Measurements from ENCODE around the gene HSD17B10. TPM values are rescaled to one million over a fixed set of nuclear protein-coding genes. Genes with fewer than 3 reads are reported as not detected.

HSD17B10 gene
- total RNA-seq, 4 donors from 2014 or later, result 12.5 to 47.5 (median 42.2) TPM

GRCh38 chrX:53437206-53437605 lies 3.0 kb upstream of the HSD17B10 start:
- 67 to 75% methylated on average over 1 to 2 of the region's 2 CpGs for WGBS, 2 donors (ENCODE audit: low coverage in 1 of 2)
- no peak for DNase-seq
- H3K4me1 ChIP-seq, result peaks cover 0 to 21% (median 7%) of the 10 kb centered on the region in 4 donors
- H3K27ac ChIP-seq, result no peak overlapping the region
- no peaks in the 10 kb centered on the region for H3K36me3 ChIP-seq
- H3K9me3 ChIP-seq, result no peaks in the 10 kb centered on the region
- H3K27me3 ChIP-seq, result no peaks in the 10 kb centered on the region
- intact Hi-C loops (cut with DNase I; ENCODE audit: low total_unique reads), result loop anchor here (10.0 kb wide), 1 partner anchor 122 kb away; no protein-coding TSS in a partner anchor
- no peak overlapping the region for H3K4me3 ChIP-seq
- in situ Hi-C loops (cut with MboI; ENCODE audit: low pct_ligation_motif_present in 1 of 4, low pct_unique_long_range_greater_than_20kb in 1 of 4, low sequenced_read_pairs in 3 of 4), result loop anchor here in 1 of 4 donors (25.0 kb wide), 1 partner anchor 125 kb away; no protein-coding TSS in a partner anchor
- TF ChIP-seq POLR2AphosphoS5 (IDR thresholded peaks at IDR 0.05), result no peak
- no peak for TF ChIP-seq EP300 (IDR thresholded peaks at IDR 0.05; ENCODE audit: low read depth)
- TF ChIP-seq CTCF (IDR thresholded peaks at IDR 0.05), result no peak
- no peak for TF ChIP-seq POLR2A (IDR thresholded peaks at IDR 0.05)

GRCh38 chrX:53435997-53436396 lies 1.8 kb upstream of the HSD17B10 start:
- H3K4me1 ChIP-seq, result peaks cover 0 to 11% (median 6%) of the 10 kb centered on the region in 4 donors
- H3K9me3 ChIP-seq, result no peaks in the 10 kb centered on the region
- no peaks in the 10 kb centered on the region for H3K27me3 ChIP-seq
- no peaks in the 10 kb centered on the region for H3K36me3 ChIP-seq
- WGBS, 2 donors (ENCODE audit: low coverage in 1 of 2), result 2% methylated on average over 4 of the region's 4 CpGs; no CpG with 5 or more reads in 1 of the 2 donors
- no peak overlapping the region for H3K4me3 ChIP-seq
- peak; percentile 67 for DNase-seq
- intact Hi-C loops (cut with DNase I; ENCODE audit: low total_unique reads), result loop anchor here (10.0 kb wide), 1 partner anchor 121 kb away; no protein-coding TSS in a partner anchor
- in situ Hi-C loops (cut with MboI; ENCODE audit: low pct_ligation_motif_present in 1 of 4, low pct_unique_long_range_greater_than_20kb in 1 of 4, low sequenced_read_pairs in 3 of 4), result loop anchor here in 1 of 4 donors (25.0 kb wide), 1 partner anchor 124 kb away; no protein-coding TSS in a partner anchor
- no peak for TF ChIP-seq EP300 (IDR thresholded peaks at IDR 0.05; ENCODE audit: low read depth)
- TF ChIP-seq POLR2A (IDR thresholded peaks at IDR 0.05), result no peak
- TF ChIP-seq CTCF (IDR thresholded peaks at IDR 0.05), result peak; percentile 58 to 74 (median 61)
- TF ChIP-seq POLR2AphosphoS5 (IDR thresholded peaks at IDR 0.05), result no peak
- no peak overlapping the region for H3K27ac ChIP-seq

GRCh38 chrX:53430231-53430630 lies 3.9 kb downstream of the HSD17B10 start:
- in situ Hi-C loops (cut with MboI; ENCODE audit: low pct_ligation_motif_present in 1 of 4, low pct_unique_long_range_greater_than_20kb in 1 of 4, low sequenced_read_pairs in 3 of 4), result loop anchor here in 1 of 4 donors (25.0 kb wide), 1 partner anchor 118 kb away; no protein-coding TSS in a partner anchor
- Histone ChIP-seq H3K4me1 (peaks cover 0 to 9% (median 6%) of the 10 kb centered on the region in 4 donors), H3K36me3 (no peaks in the 10 kb centered on the region), H3K27me3 (no peaks in the 10 kb centered on the region), H3K27ac (no peak overlapping the region), H3K9me3 (no peaks in the 10 kb centered on the region), H3K4me3 (no peak overlapping the region)
- intact Hi-C loops (cut with DNase I; ENCODE audit: low total_unique reads), result loop anchor here (10.0 kb wide), 1 partner anchor 115 kb away; no protein-coding TSS in a partner anchor
- 85 to 100% methylated on average over 1 to 9 of the region's 9 CpGs for WGBS, 2 donors (ENCODE audit: low coverage in 1 of 2)
- DNase-seq, result no peak
- TF ChIP-seq CTCF (IDR thresholded peaks at IDR 0.05), result no peak
- TF ChIP-seq EP300 (IDR thresholded peaks at IDR 0.05; ENCODE audit: low read depth), result no peak
- no peak for TF ChIP-seq POLR2A (IDR thresholded peaks at IDR 0.05)
- TF ChIP-seq POLR2AphosphoS5 (IDR thresholded peaks at IDR 0.05), result no peak

- intact Hi-C loops (cut with DNase I; ENCODE audit: low total_unique reads) (loop anchor here (10.0 kb wide), 1 partner anchor 115 kb away; no protein-coding TSS in a partner anchor), in situ Hi-C loops (cut with MboI; ENCODE audit: low pct_ligation_motif_present in 1 of 4, low pct_unique_long_range_greater_than_20kb in 1 of 4, low sequenced_read_pairs in 3 of 4) (loop anchor here in 1 of 4 donors (25.0 kb wide), 1 partner anchor 117 kb away; no protein-coding TSS in a partner anchor)
- 95% methylated on average over 8 of the region's 8 CpGs; no CpG with 5 or more reads in 1 of the 2 donors for WGBS, 2 donors (ENCODE audit: low coverage in 1 of 2)
- no peak overlapping the region for H3K4me3 ChIP-seq
- TF ChIP-seq CTCF (IDR thresholded peaks at IDR 0.05) (no peak), POLR2A (IDR thresholded peaks at IDR 0.05) (no peak), EP300 (IDR thresholded peaks at IDR 0.05; ENCODE audit: low read depth) (no peak), POLR2AphosphoS5 (IDR thresholded peaks at IDR 0.05) (no peak)
- H3K4me1 ChIP-seq, result peaks cover 0 to 8% (median 6%) of the 10 kb centered on the region in 4 donors
- H3K9me3 ChIP-seq, result no peaks in the 10 kb centered on the region
- no peaks in the 10 kb centered on the region for H3K27me3 ChIP-seq
- no peak overlapping the region for H3K27ac ChIP-seq
- no peaks in the 10 kb centered on the region for H3K36me3 ChIP-seq
- DNase-seq, result no peak
Measured at GRCh38 chrX:53429755-53430154, 4.4 kb downstream of the HSD17B10 start.
